Suprapubic skin (tissue), 4 donors: ENCODE results near the gene ADAMTS12. TPM values are rescaled to one million over a fixed set of nuclear protein-coding genes. Genes with fewer than 3 reads are reported as not detected.

ENCODE experiments used
- DNase-seq, 2 donors: peaks; one replicate each; pipeline ENCODE4 v3.0.0-alpha.2; 2019; ENCODE audit warnings: low spot score in 2 of 2
- H3K27ac ChIP-seq: fragments of 200-600 bp; sonication (generic); one replicate; pipeline ENCODE4 v1.5.1; 2019
- H3K27me3 ChIP-seq: fragments of 200-600 bp; sonication (generic); one replicate; pipeline ENCODE4 v1.5.1; 2019
- H3K36me3 ChIP-seq: fragments of 200-600 bp; sonication (generic); one replicate; pipeline ENCODE4 v1.5.1; 2019
- H3K4me1 ChIP-seq: fragments of 200-600 bp; sonication (generic); one replicate; pipeline ENCODE4 v1.5.1; 2019
- H3K4me3 ChIP-seq: fragments of 200-600 bp; sonication (generic); one replicate; pipeline ENCODE4 v1.5.1; 2019; ENCODE audit warnings: mild to moderate bottlenecking
- H3K9me3 ChIP-seq: fragments of 200-600 bp; sonication (generic); one replicate; pipeline ENCODE4 v1.5.1; 2019
- EP300 ChIP-seq: sonication (generic); formaldehyde crosslinking; IDR thresholded peaks from one replicate; pipeline ENCODE4 v1.6.1; 2017; ENCODE audit warnings: antibody characterized with exemption
- POLR2A ChIP-seq, 2 donors: fragments of 450-650 bp; IDR thresholded peaks; one replicate each; pipeline ENCODE4 v1.6.1; 2017; ENCODE audit warnings: antibody characterized with exemption in 2 of 2, mild to moderate bottlenecking in 2 of 2, moderate library complexity in 2 of 2
- POLR2AphosphoS5 ChIP-seq, 3 donors: sonication (generic); formaldehyde crosslinking; IDR thresholded peaks; one replicate each; pipeline ENCODE4 v1.6.1; 2017; ENCODE audit warnings: antibody characterized with exemption in 3 of 3
- WGBS: methylation state at CpG from one replicate; pipeline ENCODE4 v1.1.5; 2018; 5-methylcytosine and 5-hydroxymethylcytosine counted together
- total RNA-seq, 4 donors: library from RNA; depleted of rRNA; stranded (reverse); fragments of >200 nt; gene quantifications; one replicate each; pipeline ENCODE4 v1.1.0, GENCODE V29; 2016
- TF ChIP-seq, protein P1 (sequence below), 2 donors: fragments of 200-600 bp in 1 of 2; fragments of 450-650 bp in 1 of 2; sonication (generic) in 1 of 2; IDR thresholded peaks; one replicate each; pipeline ENCODE4 v1.5.1; 2016 to 2019; ENCODE audit warnings: antibody characterized with exemption in 2 of 2, mild to moderate bottlenecking in 1 of 2, moderate library complexity in 1 of 2

ADAMTS12 gene
- total RNA-seq, 4 donors from 2014 or later, result 0.26 to 1.3 (median 0.57) TPM

DNA sequence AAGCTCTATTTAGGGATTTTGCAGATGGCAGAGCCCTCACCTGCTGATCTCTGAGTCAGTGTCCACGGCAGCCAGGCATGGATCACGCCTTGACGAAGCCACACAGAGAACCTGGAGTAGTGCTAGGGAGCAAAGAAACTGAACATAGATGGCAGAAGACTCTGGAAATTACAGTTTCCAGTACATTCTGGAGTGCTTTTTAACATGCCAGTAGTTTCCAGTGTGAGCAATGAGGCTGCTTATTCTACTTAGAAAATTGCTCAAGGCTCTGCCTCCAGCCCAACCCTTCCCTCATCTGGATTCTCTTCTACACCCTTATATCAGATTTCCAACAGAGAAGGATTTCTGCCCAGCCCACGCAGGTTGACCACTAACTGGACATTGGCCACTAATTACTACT, 203.3 kb downstream of the ADAMTS12 start:
- WGBS, result 73% methylated on average over 4 of the region's 4 CpGs
- TF ChIP-seq EP300 (no peak), POLR2A (IDR thresholded peaks at IDR 0.05) (no peak), POLR2AphosphoS5 (IDR thresholded peaks at IDR 0.05) (no peak)
- TF ChIP-seq, protein P1, sequence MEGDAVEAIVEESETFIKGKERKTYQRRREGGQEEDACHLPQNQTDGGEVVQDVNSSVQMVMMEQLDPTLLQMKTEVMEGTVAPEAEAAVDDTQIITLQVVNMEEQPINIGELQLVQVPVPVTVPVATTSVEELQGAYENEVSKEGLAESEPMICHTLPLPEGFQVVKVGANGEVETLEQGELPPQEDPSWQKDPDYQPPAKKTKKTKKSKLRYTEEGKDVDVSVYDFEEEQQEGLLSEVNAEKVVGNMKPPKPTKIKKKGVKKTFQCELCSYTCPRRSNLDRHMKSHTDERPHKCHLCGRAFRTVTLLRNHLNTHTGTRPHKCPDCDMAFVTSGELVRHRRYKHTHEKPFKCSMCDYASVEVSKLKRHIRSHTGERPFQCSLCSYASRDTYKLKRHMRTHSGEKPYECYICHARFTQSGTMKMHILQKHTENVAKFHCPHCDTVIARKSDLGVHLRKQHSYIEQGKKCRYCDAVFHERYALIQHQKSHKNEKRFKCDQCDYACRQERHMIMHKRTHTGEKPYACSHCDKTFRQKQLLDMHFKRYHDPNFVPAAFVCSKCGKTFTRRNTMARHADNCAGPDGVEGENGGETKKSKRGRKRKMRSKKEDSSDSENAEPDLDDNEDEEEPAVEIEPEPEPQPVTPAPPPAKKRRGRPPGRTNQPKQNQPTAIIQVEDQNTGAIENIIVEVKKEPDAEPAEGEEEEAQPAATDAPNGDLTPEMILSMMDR (IDR thresholded peaks at IDR 0.05), result no peak
- no peaks in the 10 kb centered on the region for H3K36me3 ChIP-seq
- H3K4me1 ChIP-seq, result peaks cover 5% of the 10 kb centered on the region
- no peaks in the 10 kb centered on the region for H3K27me3 ChIP-seq
- no peak for DNase-seq
- H3K27ac ChIP-seq, result no peak overlapping the region
- H3K9me3 ChIP-seq, result no peaks in the 10 kb centered on the region
- no peak overlapping the region for H3K4me3 ChIP-seq

DNA sequence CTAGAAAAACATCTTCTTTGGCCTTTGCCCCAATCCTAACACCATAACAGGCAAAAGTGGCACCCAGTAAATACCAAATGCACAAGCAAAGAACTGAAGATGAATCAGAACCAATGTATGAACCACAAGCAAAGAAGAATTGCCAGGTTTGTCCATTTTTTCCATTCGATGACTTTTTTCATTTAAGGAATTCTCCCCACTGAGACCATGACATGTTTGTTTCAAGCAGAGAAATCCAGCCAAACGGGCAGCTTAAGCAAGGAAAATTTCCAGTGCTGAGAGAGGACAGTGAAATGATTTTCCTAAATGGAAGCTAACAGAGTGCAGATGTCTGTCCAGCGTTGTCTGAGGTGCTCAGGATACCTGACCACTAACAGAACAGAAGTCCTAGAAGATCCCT, 203.7 kb downstream of the ADAMTS12 start:
- Histone ChIP-seq H3K27me3 (no peaks in the 10 kb centered on the region), H3K36me3 (no peaks in the 10 kb centered on the region), H3K27ac (no peak overlapping the region), H3K4me3 (no peak overlapping the region), H3K4me1 (peaks cover 5% of the 10 kb centered on the region), H3K9me3 (no peaks in the 10 kb centered on the region)
- WGBS, result 61% methylated on average over 3 of the region's 3 CpGs
- TF ChIP-seq EP300 (no peak), POLR2AphosphoS5 (IDR thresholded peaks at IDR 0.05) (no peak), POLR2A (IDR thresholded peaks at IDR 0.05) (no peak)
- TF ChIP-seq, protein P1 (IDR thresholded peaks at IDR 0.05), result no peak
- no peak for DNase-seq

DNA sequence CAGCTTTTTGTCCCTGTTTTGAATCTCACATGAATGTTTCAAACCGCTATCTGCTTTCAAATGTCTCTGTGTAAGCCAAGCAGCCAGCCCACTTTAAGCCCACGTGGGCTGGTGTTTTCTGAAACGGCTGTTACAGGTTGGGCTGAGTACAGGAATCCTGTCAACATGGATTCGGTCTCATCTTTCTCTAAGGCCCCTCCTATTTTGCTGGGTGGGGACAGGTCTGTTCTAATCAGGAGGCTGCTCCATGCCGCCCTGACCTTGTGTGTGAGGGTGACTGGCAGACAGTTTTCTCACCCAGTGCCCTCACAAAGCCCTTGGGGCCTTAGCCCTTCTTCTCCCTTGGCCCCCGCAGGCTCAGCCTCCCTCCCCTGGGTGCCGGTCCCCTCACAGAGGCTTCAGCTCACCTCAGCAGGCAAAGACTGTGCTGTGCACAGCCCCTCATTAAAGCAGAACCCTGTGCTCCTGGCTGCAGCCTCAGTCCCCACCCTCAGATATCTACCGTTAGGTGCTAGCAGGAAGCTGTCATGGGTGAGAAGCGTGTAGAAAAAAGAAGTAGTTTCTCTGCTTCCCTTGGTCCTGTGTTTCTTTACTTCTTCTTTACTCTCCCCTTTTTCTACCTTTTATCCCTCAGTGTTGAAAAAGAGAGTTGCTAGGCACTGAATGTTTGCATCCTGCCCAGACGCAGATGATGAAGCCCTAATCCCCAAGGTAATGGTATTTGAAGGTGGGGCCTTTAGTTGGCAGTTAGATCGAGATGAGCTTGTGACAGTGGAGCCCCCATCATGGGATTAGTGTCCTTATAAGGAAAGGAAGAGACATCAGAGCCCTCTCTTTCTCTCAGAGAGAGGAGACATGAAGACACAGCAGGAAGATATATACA, 205.7 kb downstream of the ADAMTS12 start:
- TF ChIP-seq, protein P1 (IDR thresholded peaks at IDR 0.05), result no peak
- TF ChIP-seq POLR2AphosphoS5 (IDR thresholded peaks at IDR 0.05) (no peak), EP300 (no peak), POLR2A (IDR thresholded peaks at IDR 0.05) (no peak)
- H3K27ac ChIP-seq, result no peak overlapping the region
- no peaks in the 10 kb centered on the region for H3K36me3 ChIP-seq
- no peaks in the 10 kb centered on the region for H3K27me3 ChIP-seq
- H3K4me1 ChIP-seq, result peaks cover 5% of the 10 kb centered on the region
- DNase-seq, result no peak
- H3K4me3 ChIP-seq, result no peak overlapping the region
- WGBS, result 47% methylated on average over 11 of the region's 11 CpGs
- no peaks in the 10 kb centered on the region for H3K9me3 ChIP-seq

DNA sequence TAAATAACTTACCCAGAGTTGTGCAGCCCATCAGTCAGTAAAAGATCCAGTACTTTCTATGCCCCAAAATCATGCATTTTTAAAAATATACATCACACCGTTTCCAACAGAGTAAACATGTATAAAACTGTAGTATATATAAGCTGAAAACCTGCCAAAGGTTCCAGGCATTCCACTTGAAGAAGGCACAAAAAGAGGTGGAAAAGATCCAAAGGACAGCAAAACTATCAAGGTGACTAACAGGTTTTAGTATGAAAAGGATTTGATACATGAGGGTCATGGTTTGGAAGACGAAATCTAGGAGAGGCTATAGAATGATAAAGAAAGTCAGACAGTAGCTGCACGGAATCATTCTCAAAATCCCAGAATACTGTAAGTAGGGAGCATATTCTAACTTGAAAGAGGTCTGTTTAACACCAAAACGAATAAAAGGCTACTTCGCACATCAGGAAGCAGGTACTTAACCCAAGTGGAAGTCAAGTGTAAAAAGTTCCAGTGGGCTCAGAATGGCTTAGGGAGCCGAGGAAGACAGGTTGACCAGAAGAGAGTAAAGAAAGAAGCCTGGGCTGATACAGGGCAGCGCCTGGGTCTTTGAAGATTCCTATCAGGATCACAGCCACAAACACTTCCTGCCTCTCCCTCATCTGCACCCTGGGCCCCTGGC, 207.2 kb downstream of the ADAMTS12 start:
- H3K27me3 ChIP-seq, result no peaks in the 10 kb centered on the region
- peaks cover 5% of the 10 kb centered on the region for H3K4me1 ChIP-seq
- TF ChIP-seq POLR2AphosphoS5 (IDR thresholded peaks at IDR 0.05), result no peak
- TF ChIP-seq, protein P1 (IDR thresholded peaks at IDR 0.05), result no peak
- TF ChIP-seq POLR2A (IDR thresholded peaks at IDR 0.05), result no peak
- no peak for TF ChIP-seq EP300
- no peak overlapping the region for H3K27ac ChIP-seq
- no peaks in the 10 kb centered on the region for H3K36me3 ChIP-seq
- H3K4me3 ChIP-seq, result no peak overlapping the region
- H3K9me3 ChIP-seq, result no peaks in the 10 kb centered on the region
- no peak for DNase-seq
- WGBS, result 72% methylated on average over 7 of the region's 7 CpGs

DNA sequence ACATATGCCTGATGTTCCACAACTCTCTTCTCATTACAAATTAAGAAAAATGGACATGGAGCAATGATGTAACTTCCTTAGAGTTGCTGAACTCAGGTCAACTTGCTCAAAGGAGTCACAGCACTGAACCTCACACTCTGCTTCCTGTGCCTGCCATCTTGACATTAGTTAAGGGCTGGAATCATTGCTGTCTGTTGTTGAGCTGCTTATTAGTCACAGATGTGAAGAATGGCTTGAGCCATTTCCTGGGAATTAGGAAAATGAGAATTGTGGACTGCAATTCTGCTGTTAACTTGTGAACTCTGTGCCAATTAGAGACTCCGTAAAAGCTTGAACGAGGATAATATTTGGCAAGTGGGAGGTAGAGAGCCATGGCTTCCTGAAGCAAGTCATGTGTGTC, 212.0 kb downstream of the ADAMTS12 start:
- Histone ChIP-seq H3K36me3 (no peaks in the 10 kb centered on the region), H3K4me3 (no peak overlapping the region), H3K9me3 (no peaks in the 10 kb centered on the region), H3K4me1 (no peaks in the 10 kb centered on the region), H3K27ac (no peak overlapping the region), H3K27me3 (no peaks in the 10 kb centered on the region)
- 54% methylated on average over 2 of the region's 2 CpGs for WGBS
- DNase-seq, result no peak
- TF ChIP-seq EP300, result no peak
